ENCODE measurements around the gene LRRC49. TPM values are rescaled to one million over a fixed set of nuclear protein-coding genes. Genes with fewer than 3 reads are reported as not detected.

Gene LRRC49
- total and polyA plus RNA-seq, 2 experiments from 2014 or later, result 8.5 to 14.6 TPM

GRCh38 chr15:70873232-70874054, 19.2 kb upstream of the LRRC49 start:
- Mint-ChIP-seq H3K4me1 (no peaks in the 10 kb centered on the region; the same call in 2 of the 3 replicates), H3K9me3 (peaks cover 24% of the 10 kb centered on the region), H3K27me3 (ENCODE audit: insufficient read depth, low read depth, poor library complexity) (peaks cover 3% of the 10 kb centered on the region), H3K4me3 (no peak overlapping the region), H3K36me3 (ENCODE audit: low read depth) (peaks cover 20% of the 10 kb centered on the region), H3K27ac (no peak overlapping the region)
- Histone ChIP-seq H3K79me2 (replicated peaks; ENCODE audit: insufficient read depth) (no peaks in the 10 kb centered on the region), H3K4me2 (no peak overlapping the region), H3F3A (replicated peaks; ENCODE audit: low read depth) (no peaks in the 10 kb centered on the region), H3K4me1 (ENCODE audit: insufficient read depth) (no peaks in the 10 kb centered on the region), H2AFZ (no peak overlapping the region), H3K27ac (ENCODE audit: low read depth) (no peak overlapping the region), H3K27me3 (ENCODE audit: insufficient read depth) (no peaks in the 10 kb centered on the region), H3K36me3 (ENCODE audit: insufficient read depth) (no peaks in the 10 kb centered on the region), H4K20me1 (replicated peaks; ENCODE audit: insufficient read depth) (no peaks in the 10 kb centered on the region), H3K9me2 (ENCODE audit: insufficient read depth) (peaks cover 2% of the 10 kb centered on the region; the same call in 1 of the 2 replicates), H3K4me3 (no peak overlapping the region)
- TF ChIP-seq ZNF462 (CRISPR knock-in tag; IDR thresholded peaks at IDR 0.05) (no peak), JUNB (IDR thresholded peaks at IDR 0.05; ENCODE audit: unreplicated experiment) (no peak), ETS1 (IDR thresholded peaks at IDR 0.05) (no peak), REST (IDR thresholded peaks at IDR 0.05; ENCODE audit: unreplicated experiment) (no peak), EZH2 (IDR thresholded peaks at IDR 0.05; ENCODE audit: low read depth, unreplicated experiment) (no peak), POLR2AphosphoS5 (IDR thresholded peaks at IDR 0.05; ENCODE audit: low read depth) (no peak), STAT1 (IDR thresholded peaks at IDR 0.05; ENCODE audit: unreplicated experiment) (no peak), ZNF114 (CRISPR knock-in tag; IDR thresholded peaks at IDR 0.05) (no peak), ZNF331 (CRISPR knock-in tag; IDR thresholded peaks at IDR 0.05; ENCODE audit: low read depth) (no peak), NANOG (IDR thresholded peaks at IDR 0.05; ENCODE audit: borderline replicate concordance) (no peak), CTCF (conservative IDR thresholded peaks at IDR 0.05; ENCODE audit: low read depth in 2 of 2) (no peak)
- ATAC-seq (no peak), DNase-seq (ENCODE audit: low spot score) (no peak)

Data from GM23338 (cell line).